PC-3 (cell line): ENCODE data around the gene CCN6.

Experiments
- CTCF ChIP-seq: fragments of 300-600 bp; sonication (generic); conservative IDR thresholded peaks from 2 replicates; pipeline ENCODE4 v1.5.1; 2017; ENCODE audit warnings: antibody characterized with exemption, low read depth, mild to moderate bottlenecking, low read length
- EZH2 ChIP-seq: fragments of 300-600 bp; sonication (generic); IDR thresholded peaks from one replicate; pipeline ENCODE4 v1.6.1; 2017; ENCODE audit warnings: antibody characterized with exemption, mild to moderate bottlenecking, low read length; ENCODE audit not compliant: unreplicated experiment

GRCh38 chr6:112114577-112115223 lies 60.8 kb downstream of the CCN6 start:
- no peak for TF ChIP-seq CTCF
- TF ChIP-seq EZH2: no peak
